Mesendoderm (in vitro differentiated cells): ENCODE results near the gene CDC42SE2.

Experiments used
- DNase-seq: peaks from one replicate; pipeline ENCODE4 v3.0.0; 2013
- H2AK5ac ChIP-seq: 2 replicates; pipeline ENCODE4 v1.6.1; 2013; ENCODE audit warnings: low read length, inconsistent platforms
- H2BK120ac ChIP-seq: 2 replicates; pipeline ENCODE4 v1.6.1; 2013; ENCODE audit warnings: low read depth, mild to moderate bottlenecking, low read length, moderate library complexity, mixed read lengths
- H2BK15ac ChIP-seq: replicated peaks from 2 replicates; pipeline ENCODE4 v1.6.1; 2013; ENCODE audit warnings: low read depth, mild to moderate bottlenecking, moderate library complexity
- H2BK5ac ChIP-seq: 2 replicates; pipeline ENCODE4 v1.6.1; 2013; ENCODE audit warnings: low read length, inconsistent platforms
- H3K18ac ChIP-seq: 2 replicates; pipeline ENCODE4 v1.6.1; 2013; ENCODE audit warnings: mild to moderate bottlenecking, low read length, mixed read lengths
- H3K23ac ChIP-seq: one replicate; pipeline ENCODE4 v1.6.1; 2013; ENCODE audit warnings: low read length
- H3K27ac ChIP-seq: 2 replicates; pipeline ENCODE4 v1.5.1; 2013; ENCODE audit warnings: low read depth, mild to moderate bottlenecking, inconsistent platforms, low read length, moderate library complexity
- H3K27me3 ChIP-seq: 2 replicates; pipeline ENCODE4 v1.6.1; 2013; ENCODE audit warnings: low read length, control low read depth, mild to moderate bottlenecking, inconsistent platforms; ENCODE audit not compliant: insufficient read depth, poor library complexity
- H3K36me3 ChIP-seq: 2 replicates; pipeline ENCODE4 v1.6.1; 2013; ENCODE audit warnings: low read length, inconsistent platforms; ENCODE audit not compliant: control insufficient read depth, insufficient read depth
- H3K4ac ChIP-seq: one replicate; pipeline ENCODE4 v1.6.1; 2013; ENCODE audit warnings: low read depth, mild to moderate bottlenecking, low read length, moderate library complexity
- H3K4me1 ChIP-seq: 2 replicates; pipeline ENCODE4 v1.6.1; 2013; ENCODE audit warnings: low read depth, low read length, inconsistent platforms; ENCODE audit not compliant: control insufficient read depth
- H3K4me2 ChIP-seq: 2 replicates; pipeline ENCODE4 v1.6.1; 2013; ENCODE audit warnings: low read length
- H3K4me3 ChIP-seq: 2 replicates; pipeline ENCODE4 v1.5.1; 2013; ENCODE audit warnings: mild to moderate bottlenecking, low read length
- H3K56ac ChIP-seq: one replicate; pipeline ENCODE4 v1.6.1; 2013; ENCODE audit warnings: low read length
- H3K79me1 ChIP-seq: 2 replicates; pipeline ENCODE4 v1.6.1; 2013; ENCODE audit warnings: low read length, inconsistent platforms
- H3K79me2 ChIP-seq: 2 replicates; pipeline ENCODE4 v1.6.1; 2013; ENCODE audit warnings: mild to moderate bottlenecking, low read length; ENCODE audit not compliant: control insufficient read depth, insufficient read depth
- H3K9ac ChIP-seq: 2 replicates; pipeline ENCODE4 v1.6.1; 2013; ENCODE audit warnings: low read length, inconsistent platforms
- H4K5ac ChIP-seq: one replicate; pipeline ENCODE4 v1.6.1; 2013; ENCODE audit warnings: low read length
- H4K8ac ChIP-seq: one replicate; pipeline ENCODE4 v1.6.1; 2013; ENCODE audit warnings: low read depth, mild to moderate bottlenecking, control low read depth, low read length, moderate library complexity
- WGBS: extraction: QIAGEN DNeasy Blood & Tissue Kit; methylation state at CpG from one replicate; pipeline ENCODE4 v1.1.7; 2013; ENCODE audit warnings: low lambda C conversion rate, missing lambda C conversion rate; ENCODE audit not compliant: insufficient coverage; ENCODE audit errors: extremely low coverage; 5-methylcytosine and 5-hydroxymethylcytosine counted together

CDC42SE2 gene

GRCh38 chr5:131242728-131243255 is 21.1 kb upstream of the CDC42SE2 start:
- no peak overlapping the region for H4K5ac ChIP-seq
- H3K27ac ChIP-seq, result no peak overlapping the region
- no peak overlapping the region for H3K4me3 ChIP-seq
- no peak overlapping the region for H3K9ac ChIP-seq
- H2BK120ac ChIP-seq, result no peak overlapping the region
- H3K4me2 ChIP-seq, result no peak overlapping the region
- H3K23ac ChIP-seq, result no peak overlapping the region
- H3K36me3 ChIP-seq, result no peaks in the 10 kb centered on the region
- H3K4ac ChIP-seq, result no peak overlapping the region
- H3K4me1 ChIP-seq, result no peaks in the 10 kb centered on the region
- no peak overlapping the region for H2AK5ac ChIP-seq
- H2BK15ac ChIP-seq, result no peak overlapping the region
- no peak for DNase-seq
- no peaks in the 10 kb centered on the region for H3K79me1 ChIP-seq
- no peaks in the 10 kb centered on the region for H3K27me3 ChIP-seq
- H2BK5ac ChIP-seq, result no peak overlapping the region
- no peak overlapping the region for H3K18ac ChIP-seq
- no peaks in the 10 kb centered on the region for H3K79me2 ChIP-seq
- no peak overlapping the region for H4K8ac ChIP-seq
- H3K56ac ChIP-seq, result no peak overlapping the region

GRCh38 chr5:131245312-131245711 is 18.5 kb upstream of the CDC42SE2 start:
- Histone ChIP-seq H3K4me1 (no peaks in the 10 kb centered on the region), H4K8ac (no peak overlapping the region), H2BK15ac (no peak overlapping the region)

GRCh38 chr5:131245948-131246347 is 17.9 kb upstream of the CDC42SE2 start:
- no CpG with 5 or more reads among the region's 2 CpGs for WGBS

More at GRCh38 chr5:131245312-131245711, 18.5 kb upstream of the CDC42SE2 start:
- no peak overlapping the region for H3K18ac ChIP-seq
- H3K4ac ChIP-seq, result no peak overlapping the region
- no peak overlapping the region for H3K23ac ChIP-seq
- no peak overlapping the region for H2BK5ac ChIP-seq
- H4K5ac ChIP-seq, result no peak overlapping the region
- H2AK5ac ChIP-seq, result no peak overlapping the region
- no peak overlapping the region for H3K27ac ChIP-seq
- H3K4me2 ChIP-seq, result no peak overlapping the region
- no peaks in the 10 kb centered on the region for H3K79me2 ChIP-seq
- no peak overlapping the region for H3K4me3 ChIP-seq
- H3K9ac ChIP-seq, result no peak overlapping the region
- H3K36me3 ChIP-seq, result no peaks in the 10 kb centered on the region
- H3K56ac ChIP-seq, result no peak overlapping the region
- H3K79me1 ChIP-seq, result no peaks in the 10 kb centered on the region
- H2BK120ac ChIP-seq, result no peak overlapping the region
- DNase-seq, result no peak
- no peaks in the 10 kb centered on the region for H3K27me3 ChIP-seq

GRCh38 chr5:131246504-131246903 is 17.3 kb upstream of the CDC42SE2 start:
- H3K23ac ChIP-seq, result no peak overlapping the region
- H3K4me1 ChIP-seq, result no peaks in the 10 kb centered on the region

More at GRCh38 chr5:131245948-131246347, 17.9 kb upstream of the CDC42SE2 start:
- no peak overlapping the region for H3K4ac ChIP-seq
- no peak overlapping the region for H3K56ac ChIP-seq
- no peak overlapping the region for H4K5ac ChIP-seq
- H3K4me1 ChIP-seq, result no peaks in the 10 kb centered on the region
- H3K79me1 ChIP-seq, result no peaks in the 10 kb centered on the region
- H3K18ac ChIP-seq, result no peak overlapping the region
- no peak overlapping the region for H3K4me3 ChIP-seq
- H2AK5ac ChIP-seq, result no peak overlapping the region
- H2BK5ac ChIP-seq, result no peak overlapping the region
- H3K4me2 ChIP-seq, result no peak overlapping the region
- H2BK120ac ChIP-seq, result no peak overlapping the region
- H3K36me3 ChIP-seq, result no peaks in the 10 kb centered on the region
- H4K8ac ChIP-seq, result no peak overlapping the region
- H3K79me2 ChIP-seq, result no peaks in the 10 kb centered on the region
- no peak overlapping the region for H2BK15ac ChIP-seq
- H3K27ac ChIP-seq, result no peak overlapping the region
- no peak overlapping the region for H3K23ac ChIP-seq
- DNase-seq, result no peak
- no peaks in the 10 kb centered on the region for H3K27me3 ChIP-seq
- H3K9ac ChIP-seq, result no peak overlapping the region

GRCh38 chr5:131250751-131251475 is 12.9 kb upstream of the CDC42SE2 start:
- Histone ChIP-seq H3K56ac (no peak overlapping the region), H3K79me1 (no peaks in the 10 kb centered on the region), H3K27ac (no peak overlapping the region), H3K4me3 (no peak overlapping the region), H3K4ac (no peak overlapping the region), H3K4me1 (no peaks in the 10 kb centered on the region), H4K5ac (no peak overlapping the region), H3K23ac (no peak overlapping the region), H2BK15ac (no peak overlapping the region), H3K36me3 (no peaks in the 10 kb centered on the region), H2BK5ac (no peak overlapping the region), H2BK120ac (no peak overlapping the region), H3K4me2 (no peak overlapping the region), H3K9ac (no peak overlapping the region), H2AK5ac (no peak overlapping the region), H3K18ac (no peak overlapping the region), H3K27me3 (no peaks in the 10 kb centered on the region), H4K8ac (no peak overlapping the region), H3K79me2 (no peaks in the 10 kb centered on the region)
- WGBS, result no CpG with 5 or more reads among the region's 3 CpGs
- no peak for DNase-seq

More at GRCh38 chr5:131246504-131246903, 17.3 kb upstream of the CDC42SE2 start:
- H4K8ac ChIP-seq, result no peak overlapping the region
- H3K18ac ChIP-seq, result no peak overlapping the region
- no peak overlapping the region for H3K4ac ChIP-seq
- no peaks in the 10 kb centered on the region for H3K79me2 ChIP-seq
- H2BK120ac ChIP-seq, result no peak overlapping the region
- H2BK5ac ChIP-seq, result no peak overlapping the region
- no peak overlapping the region for H3K56ac ChIP-seq
- no peak overlapping the region for H3K27ac ChIP-seq
- H3K4me3 ChIP-seq, result no peak overlapping the region
- H2AK5ac ChIP-seq, result no peak overlapping the region
- H3K79me1 ChIP-seq, result no peaks in the 10 kb centered on the region
- H3K36me3 ChIP-seq, result no peaks in the 10 kb centered on the region
- DNase-seq, result no peak
- H3K9ac ChIP-seq, result no peak overlapping the region
- H4K5ac ChIP-seq, result no peak overlapping the region
- no peaks in the 10 kb centered on the region for H3K27me3 ChIP-seq
- WGBS, result no CpG with 5 or more reads among the region's 4 CpGs
- no peak overlapping the region for H3K4me2 ChIP-seq
- H2BK15ac ChIP-seq, result no peak overlapping the region

GRCh38 chr5:131252824-131253171 is 11.1 kb upstream of the CDC42SE2 start:
- Histone ChIP-seq H3K4me3 (no peak overlapping the region), H2AK5ac (no peak overlapping the region)

More at GRCh38 chr5:131252824-131253171, 11.1 kb upstream of the CDC42SE2 start:
- Histone ChIP-seq H2BK120ac (no peak overlapping the region), H3K18ac (no peak overlapping the region), H3K27me3 (no peaks in the 10 kb centered on the region), H4K8ac (no peak overlapping the region), H3K23ac (no peak overlapping the region), H4K5ac (no peak overlapping the region), H2BK5ac (no peak overlapping the region), H3K4ac (no peak overlapping the region), H3K36me3 (no peaks in the 10 kb centered on the region), H3K4me2 (no peak overlapping the region), H2BK15ac (no peak overlapping the region), H3K4me1 (no peaks in the 10 kb centered on the region), H3K79me2 (no peaks in the 10 kb centered on the region), H3K56ac (no peak overlapping the region), H3K9ac (no peak overlapping the region), H3K79me1 (no peaks in the 10 kb centered on the region), H3K27ac (no peak overlapping the region)
- no peak for DNase-seq
- no CpG with 5 or more reads among the region's 6 CpGs for WGBS
